ENCODE data around the gene MDC1. TPM values are rescaled to one million over a fixed set of nuclear protein-coding genes. Genes with fewer than 3 reads are reported as not detected.

MDC1 gene
- total and polyA plus RNA-seq, 2 of the 13 experiments (the other 11 are each of a cell fraction or from before 2014, with no cell fraction given) = 8.4 to 14.0 TPM

DNA sequence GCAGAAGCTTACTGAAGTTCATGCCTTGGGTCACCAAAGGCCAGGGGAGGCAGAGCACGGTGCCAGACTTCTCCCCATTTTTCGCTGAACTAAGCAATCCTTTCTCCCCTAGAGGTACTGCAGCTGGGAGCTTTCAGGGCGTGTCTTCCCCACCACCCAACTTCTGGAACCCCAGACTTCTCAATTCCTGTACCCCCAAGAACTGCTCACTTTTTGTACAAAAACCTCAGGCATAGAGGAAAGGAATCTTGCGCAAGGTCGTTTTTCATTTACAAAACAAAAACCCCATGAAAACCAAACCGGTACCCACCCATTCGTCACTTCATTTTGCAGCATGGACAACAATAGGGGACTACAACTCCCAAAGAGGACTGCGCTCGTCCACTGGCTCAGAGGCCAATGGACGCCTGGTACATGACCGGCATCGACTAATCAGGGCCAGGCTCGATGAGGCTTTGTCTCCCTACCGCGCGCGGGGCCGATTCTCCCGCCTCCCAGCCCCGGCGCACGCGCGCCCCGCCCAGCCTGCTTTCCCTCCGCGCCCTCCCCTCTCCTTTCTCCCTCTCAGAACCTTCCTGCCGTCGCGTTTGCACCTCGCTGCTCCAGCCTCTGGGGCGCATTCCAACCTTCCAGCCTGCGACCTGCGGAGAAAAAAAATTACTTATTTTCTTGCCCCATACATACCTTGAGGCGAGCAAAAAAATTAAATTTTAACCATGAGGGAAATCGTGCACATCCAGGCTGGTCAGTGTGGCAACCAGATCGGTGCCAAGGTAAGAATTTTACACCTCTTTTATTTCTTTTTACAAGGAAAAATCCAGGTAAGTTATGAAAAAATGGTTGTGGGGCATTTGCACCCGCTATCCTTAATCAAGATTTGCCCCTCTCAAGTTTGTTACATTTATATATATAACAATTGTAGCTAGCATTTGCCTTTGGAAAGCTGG, 3.0 kb upstream of the MDC1 start, which contains the start of gene TUBB (continued):
- 0 out of 2 replicates have a peak, but pooled peaks have one; percentile 11 for TF ChIP-seq ZBTB7B (CRISPR knock-in tag; IDR thresholded peaks at IDR 0.05)
- peak; percentile 37; the same call in 1 of the 2 replicates for TF ChIP-seq RXRA (CRISPR knock-in tag; IDR thresholded peaks at IDR 0.05)
- peak; percentile 51 for TF ChIP-seq BHLHE40 (IDR thresholded peaks at IDR 0.05; ENCODE audit: low read length)
- no peak; the same call in 1 of the 2 replicates for TF ChIP-seq THRA (CRISPR knock-in tag; IDR thresholded peaks at IDR 0.05; ENCODE audit: borderline replicate concordance)
- TF ChIP-seq ZBTB21 (CRISPR knock-in tag; IDR thresholded peaks at IDR 0.05) = 0 out of 2 replicates have a peak, but pooled peaks have one; percentile 0
- TF ChIP-seq MAZ (IDR thresholded peaks at IDR 0.05; ENCODE audit: borderline replicate concordance, low read depth, low read length) = peak; percentile 93
- no peak; the same call in none of the 2 replicates for TF ChIP-seq MAZ (CRISPR knock-in tag; IDR thresholded peaks at IDR 0.05; ENCODE audit: low read depth)
- TF ChIP-seq SALL2 (CRISPR knock-in tag; IDR thresholded peaks at IDR 0.05) = peak; percentile 60; the same call in 1 of the 2 replicates
- TF ChIP-seq DMAP1 (CRISPR knock-in tag; IDR thresholded peaks at IDR 0.05) = peak; percentile 41
- TF ChIP-seq ZNF660 (CRISPR knock-in tag; IDR thresholded peaks at IDR 0.05; ENCODE audit: borderline replicate concordance, low read depth) = no peak
- TF ChIP-seq ZNF75D (CRISPR knock-in tag; IDR thresholded peaks at IDR 0.05; ENCODE audit: borderline replicate concordance) = 0 out of 2 replicates have a peak, but pooled peaks have one; percentile 15
- peak; percentile 47; the same call in 1 of the 2 replicates for TF ChIP-seq SPEN (CRISPR knock-in tag; IDR thresholded peaks at IDR 0.05; ENCODE audit: low read depth)
- TF ChIP-seq ZNF563 (CRISPR knock-in tag; IDR thresholded peaks at IDR 0.05) = peak; percentile 53; the same call in 1 of the 2 replicates
- no peak for TF ChIP-seq ZNF251 (CRISPR knock-in tag; IDR thresholded peaks at IDR 0.05)
- peak; percentile 89 to 93 for TF ChIP-seq POLR2A (IDR thresholded peaks at IDR 0.05; ENCODE audit: insufficient read depth in 1 of 2, low read depth in 2 of 2, low read length in 2 of 2)
- peak; percentile 51 for TF ChIP-seq JARID2 (CRISPR knock-in tag; IDR thresholded peaks at IDR 0.05; ENCODE audit: insufficient replicate concordance)
- TF ChIP-seq ZNF205 (CRISPR knock-in tag; IDR thresholded peaks at IDR 0.05) = 0 out of 2 replicates have a peak, but pooled peaks have one; percentile 11
- TF ChIP-seq, protein P1, sequence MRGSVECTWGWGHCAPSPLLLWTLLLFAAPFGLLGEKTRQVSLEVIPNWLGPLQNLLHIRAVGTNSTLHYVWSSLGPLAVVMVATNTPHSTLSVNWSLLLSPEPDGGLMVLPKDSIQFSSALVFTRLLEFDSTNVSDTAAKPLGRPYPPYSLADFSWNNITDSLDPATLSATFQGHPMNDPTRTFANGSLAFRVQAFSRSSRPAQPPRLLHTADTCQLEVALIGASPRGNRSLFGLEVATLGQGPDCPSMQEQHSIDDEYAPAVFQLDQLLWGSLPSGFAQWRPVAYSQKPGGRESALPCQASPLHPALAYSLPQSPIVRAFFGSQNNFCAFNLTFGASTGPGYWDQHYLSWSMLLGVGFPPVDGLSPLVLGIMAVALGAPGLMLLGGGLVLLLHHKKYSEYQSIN (CRISPR knock-in tag; IDR thresholded peaks at IDR 0.05; ENCODE audit: borderline replicate concordance) = no peak
- TF ChIP-seq NONO (IDR thresholded peaks at IDR 0.05) = no peak
- peak; percentile 74; the same call in 1 of the 2 replicates for TF ChIP-seq NONO (CRISPR knock-in tag; conservative IDR thresholded peaks at IDR 0.05)
- no peak for TF ChIP-seq SP1 (IDR thresholded peaks at IDR 0.05)
- peak; percentile 74 for TF ChIP-seq SP1 (CRISPR knock-in tag; IDR thresholded peaks at IDR 0.05)
- TF ChIP-seq, protein P2, sequence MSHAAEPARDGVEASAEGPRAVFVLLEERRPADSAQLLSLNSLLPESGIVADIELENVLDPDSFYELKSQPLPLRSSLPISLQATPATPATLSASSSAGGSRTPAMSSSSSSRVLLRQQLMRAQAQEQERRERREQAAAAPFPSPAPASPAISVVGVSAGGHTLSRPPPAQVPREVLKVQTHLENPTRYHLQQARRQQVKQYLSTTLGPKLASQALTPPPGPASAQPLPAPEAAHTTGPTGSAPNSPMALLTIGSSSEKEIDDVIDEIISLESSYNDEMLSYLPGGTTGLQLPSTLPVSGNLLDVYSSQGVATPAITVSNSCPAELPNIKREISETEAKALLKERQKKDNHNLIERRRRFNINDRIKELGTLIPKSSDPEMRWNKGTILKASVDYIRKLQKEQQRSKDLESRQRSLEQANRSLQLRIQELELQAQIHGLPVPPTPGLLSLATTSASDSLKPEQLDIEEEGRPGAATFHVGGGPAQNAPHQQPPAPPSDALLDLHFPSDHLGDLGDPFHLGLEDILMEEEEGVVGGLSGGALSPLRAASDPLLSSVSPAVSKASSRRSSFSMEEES (CRISPR knock-in tag; IDR thresholded peaks at IDR 0.05) = peak; percentile 24

Data from HepG2 (cell line).